Common myeloid progenitor, CD34-positive (primary cell): Measurements from ENCODE around the gene EPB41.

ENCODE experiments used
- CTCF ChIA-PET: fragments of 350-600 bp; sonication (Branson Sonifier 250); formaldehyde crosslinking; loops from one replicate; lab custom pipeline; 2021; ENCODE audit warnings: antibody characterized with exemption; lab: Charles Lee
- POLR2A ChIA-PET: fragments of 350-600 bp; sonication (Branson Sonifier 250); formaldehyde crosslinking; loops from one replicate; lab custom pipeline; 2021; ENCODE audit warnings: antibody characterized with exemption; lab: Charles Lee
- DNase-seq, 3 donors: peaks; one replicate each; pipeline versions ENCODE4 v3.0.0 to v3.0.0-alpha.2; 2013
- H3K27ac ChIP-seq, 2 experiments: 1 replicate in 1 of 2; 2 replicates in 1 of 2; pipeline ENCODE4 v1.7.0; 2013; ENCODE audit warnings: inconsistent platforms in 2 of 2, low read length in 2 of 2, mild to moderate bottlenecking in 2 of 2, low read depth in 1 of 2, moderate library complexity in 1 of 2; ENCODE audit not compliant: severe bottlenecking in 2 of 2, insufficient read depth in 1 of 2, poor library complexity in 1 of 2
- H3K27me3 ChIP-seq, 5 experiments: replicated peaks in 2 of 5; 1 replicate in 3 of 5; 2 replicates in 2 of 5; pipeline versions ENCODE4 v1.6.1 to v1.7.0; 2013; ENCODE audit warnings: low read length in 4 of 5, mild to moderate bottlenecking in 2 of 5, moderate library complexity in 2 of 5, inconsistent platforms in 1 of 5; ENCODE audit not compliant: insufficient read depth in 5 of 5, control insufficient read depth in 4 of 5
- H3K36me3 ChIP-seq, 4 experiments: 1 replicate in 2 of 4; 2 replicates in 2 of 4; pipeline versions ENCODE4 v1.6.1 to v1.7.0; 2013; ENCODE audit warnings: low read length in 3 of 4, control low read depth in 1 of 4, mild to moderate bottlenecking in 1 of 4; ENCODE audit not compliant: control insufficient read depth in 4 of 4, insufficient read depth in 4 of 4
- H3K4me1 ChIP-seq, 4 experiments: 1 replicate in 3 of 4; 2 replicates in 1 of 4; pipeline versions ENCODE4 v1.6.1 to v1.7.1; 2013; ENCODE audit warnings: low read length in 3 of 4, mild to moderate bottlenecking in 3 of 4, control low read depth in 1 of 4, inconsistent platforms in 1 of 4, moderate library complexity in 1 of 4; ENCODE audit not compliant: control insufficient read depth in 4 of 4, insufficient read depth in 4 of 4; ENCODE audit errors: control extremely low read depth in 1 of 4
- H3K4me3 ChIP-seq, 7 experiments: 1 replicate in 4 of 7; 2 replicates in 3 of 7; pipeline versions ENCODE4 v1.5.1 to v1.7.0; 2013; ENCODE audit warnings: mild to moderate bottlenecking in 7 of 7, low read length in 6 of 7, moderate library complexity in 6 of 7, inconsistent platforms in 2 of 7, low read depth in 2 of 7, control low read depth in 1 of 7; ENCODE audit not compliant: insufficient read depth in 4 of 7, control insufficient read depth in 1 of 7; ENCODE audit errors: extremely low read depth in 1 of 7
- H3K9me3 ChIP-seq, 5 experiments: 1 replicate in 4 of 5; 2 replicates in 1 of 5; pipeline versions ENCODE4 v1.6.1 to v1.7.1; 2013; ENCODE audit warnings: low read length in 4 of 5, mild to moderate bottlenecking in 2 of 5, inconsistent platforms in 1 of 5, low read depth in 1 of 5, moderate library complexity in 1 of 5; ENCODE audit not compliant: control insufficient read depth in 4 of 5, insufficient read depth in 2 of 5; ENCODE audit errors: control extremely low read depth in 1 of 5
- WGBS: methylation state at CpG from one replicate; pipeline ENCODE4 v1.1.5; 2013; ENCODE audit not compliant: insufficient coverage; 5-methylcytosine and 5-hydroxymethylcytosine counted together

EPB41 gene

GRCh38 chr1:29166291-29166878 is 252.0 kb downstream of the EPB41 start:
- Histone ChIP-seq H3K4me1 (no peaks in the 10 kb centered on the region), H3K4me3 (no peak overlapping the region), H3K27me3 (no peaks in the 10 kb centered on the region), H3K27ac (peak overlapping the region; percentile 6 to 12), H3K9me3 (no peaks in the 10 kb centered on the region), H3K36me3 (peaks cover 21 to 77% (median 35%) of the 10 kb centered on the region in 4 experiments)
- ChIA-PET CTCF (interaction anchor here (1.1 to 1.9 kb wide), 2 partner anchors 30 to 44 kb away, joined by 3 to 5 read pairs; no protein-coding TSS in a partner anchor), POLR2A (interaction anchor here (0.7 kb wide), 1 partner anchor 331 kb away, joined by 3 read pairs; no protein-coding TSS in a partner anchor)
- DNase-seq, result no peak
- 98% methylated on average over 9 of the region's 9 CpGs for WGBS

GRCh38 chr1:29167904-29168303 is 253.5 kb downstream of the EPB41 start:
- Histone ChIP-seq H3K27ac (no peak overlapping the region), H3K27me3 (no peaks in the 10 kb centered on the region), H3K4me1 (no peaks in the 10 kb centered on the region), H3K36me3 (peaks cover 16 to 68% (median 34%) of the 10 kb centered on the region in 4 experiments), H3K9me3 (no peaks in the 10 kb centered on the region), H3K4me3 (no peak overlapping the region)
- CTCF ChIA-PET, result interaction anchor here (0.6 to 1.2 kb wide), 3 partner anchors 11 to 25 kb away, joined by 3 read pairs; partner anchors contain the start of gene SRSF4
- DNase-seq, result no peak
- POLR2A ChIA-PET, result interaction anchor here (0.6 kb wide), 1 partner anchor 1557 kb away, joined by 4 read pairs; no protein-coding TSS in a partner anchor
- 94% methylated on average over 9 of the region's 9 CpGs for WGBS
